GM19043 (cell line): ENCODE measurements around the gene IL36B.

Experiments used
- ATAC-seq: cut with Tn5 transposase; IDR thresholded peaks from one replicate; pipeline ENCODE4 v1.9.1; 2021; ENCODE audit warnings: low read depth; ENCODE audit not compliant: unreplicated experiment

IL36B gene

DNA sequence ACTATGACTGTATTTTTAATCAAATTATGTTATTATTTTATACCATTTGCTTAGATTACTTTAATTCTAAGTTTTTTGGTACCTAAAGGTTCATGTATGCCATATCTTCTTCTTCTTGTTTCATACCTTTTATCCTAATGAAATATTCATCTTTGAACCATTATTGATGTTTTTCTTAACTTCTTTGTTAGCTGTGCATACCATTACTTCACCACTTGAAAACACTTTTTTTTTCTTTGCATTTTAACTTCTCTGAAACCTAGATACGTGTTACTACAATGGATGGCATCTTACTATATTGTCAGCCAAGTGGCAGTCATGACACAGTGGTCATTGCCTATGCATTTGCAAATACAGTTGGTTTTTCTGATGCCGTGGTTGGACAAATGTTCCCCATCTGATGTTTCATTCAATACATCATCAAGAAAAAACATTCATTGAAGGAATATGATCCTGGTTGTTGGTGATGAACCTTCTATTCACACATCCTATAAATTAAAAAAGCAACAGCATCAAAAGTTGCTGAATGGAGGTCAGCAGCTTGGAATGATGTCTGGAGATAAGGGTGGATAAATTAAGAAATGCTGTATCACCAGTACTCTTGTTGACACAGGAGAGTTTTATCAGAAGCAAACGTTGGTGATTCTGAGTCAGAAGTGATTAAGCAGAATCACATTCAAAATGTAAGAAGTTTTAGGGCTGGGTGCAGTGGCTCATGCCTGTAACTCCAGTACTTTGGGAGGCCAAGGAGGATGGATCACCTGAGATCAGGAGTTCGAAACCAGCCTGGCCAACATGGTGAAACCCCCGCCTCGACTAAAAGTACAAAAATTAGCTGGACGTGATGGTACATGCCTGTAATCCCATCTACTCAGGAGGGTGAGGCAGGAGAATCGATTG is 40.0 kb downstream of the IL36B start:
- ATAC-seq = no peak

DNA sequence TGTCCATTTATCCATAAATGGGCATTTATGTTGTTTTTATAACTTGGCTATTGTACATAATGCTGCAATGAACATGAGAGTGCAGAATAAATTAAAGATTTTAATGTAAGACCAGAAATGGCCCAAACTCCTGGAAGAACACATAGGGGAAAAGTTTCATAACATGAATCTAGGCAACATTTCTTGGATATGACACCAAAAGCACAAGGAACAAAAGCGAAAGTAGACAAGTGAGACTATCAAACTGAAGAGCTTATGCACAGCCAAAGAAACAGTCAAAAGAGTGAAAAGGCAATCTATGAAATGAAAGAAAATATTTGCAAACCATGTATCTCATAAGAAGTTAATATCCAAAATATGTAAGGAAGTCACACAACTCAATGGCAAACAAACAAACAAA is 41.6 kb downstream of the IL36B start:
- ATAC-seq = no peak

DNA sequence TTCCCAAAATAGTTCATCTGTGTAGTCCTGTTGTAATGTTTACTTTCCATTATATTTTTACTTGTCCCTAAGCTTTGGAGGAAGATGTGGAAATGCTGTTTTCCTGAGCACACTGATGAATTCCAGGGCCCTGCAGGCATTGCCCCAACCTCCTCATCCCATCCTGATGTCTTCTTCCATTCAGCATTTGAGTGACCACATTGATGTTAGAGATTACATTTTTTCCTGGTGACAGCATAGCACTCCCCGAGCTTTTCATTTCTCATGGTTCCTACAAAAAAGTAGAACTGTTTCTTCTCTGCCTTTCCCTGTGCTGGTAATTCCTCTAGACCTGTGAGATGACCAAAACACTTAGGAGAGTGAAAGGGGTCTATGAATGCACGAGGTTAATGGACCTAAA is 42.6 kb downstream of the IL36B start:
- ATAC-seq = no peak

DNA sequence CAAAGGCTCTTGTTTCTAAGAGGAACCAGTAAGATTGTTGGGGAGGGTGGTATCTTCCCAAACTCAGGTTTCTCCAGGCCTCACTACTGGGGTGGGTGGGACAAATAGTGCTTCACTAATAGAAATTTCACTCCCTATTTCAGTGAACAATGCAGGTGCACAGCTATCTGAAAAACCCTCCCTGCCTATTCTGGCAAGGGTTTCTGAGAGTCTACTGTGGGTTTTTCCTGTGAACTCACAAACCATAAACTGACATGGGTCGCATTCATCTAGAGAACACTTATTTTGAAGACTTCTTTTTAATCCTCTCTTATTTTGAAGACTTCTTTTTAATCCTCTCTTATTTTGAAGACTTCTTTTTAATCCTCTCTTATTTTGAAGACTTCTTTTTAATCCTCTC is 43.0 kb downstream of the IL36B start:
- ATAC-seq = no peak

DNA sequence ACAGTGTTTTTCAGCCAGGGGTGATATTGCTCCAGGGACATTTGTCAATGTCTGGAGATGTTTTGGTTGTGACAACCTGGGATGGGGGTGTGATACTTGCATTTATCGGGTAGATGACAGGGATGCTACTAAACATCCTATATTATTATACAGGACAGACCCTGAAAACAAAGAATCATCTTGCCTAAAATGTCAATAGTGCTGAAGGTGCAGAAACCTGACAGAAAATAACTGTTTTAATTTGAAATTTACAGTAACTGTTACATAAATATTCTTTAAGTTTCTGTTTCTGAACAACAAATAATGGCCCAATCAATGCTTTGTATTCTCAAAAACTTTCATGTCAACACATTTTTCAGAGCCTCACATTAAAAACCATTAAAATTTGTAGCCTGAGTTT is 45.4 kb downstream of the IL36B start:
- ATAC-seq = no peak

DNA sequence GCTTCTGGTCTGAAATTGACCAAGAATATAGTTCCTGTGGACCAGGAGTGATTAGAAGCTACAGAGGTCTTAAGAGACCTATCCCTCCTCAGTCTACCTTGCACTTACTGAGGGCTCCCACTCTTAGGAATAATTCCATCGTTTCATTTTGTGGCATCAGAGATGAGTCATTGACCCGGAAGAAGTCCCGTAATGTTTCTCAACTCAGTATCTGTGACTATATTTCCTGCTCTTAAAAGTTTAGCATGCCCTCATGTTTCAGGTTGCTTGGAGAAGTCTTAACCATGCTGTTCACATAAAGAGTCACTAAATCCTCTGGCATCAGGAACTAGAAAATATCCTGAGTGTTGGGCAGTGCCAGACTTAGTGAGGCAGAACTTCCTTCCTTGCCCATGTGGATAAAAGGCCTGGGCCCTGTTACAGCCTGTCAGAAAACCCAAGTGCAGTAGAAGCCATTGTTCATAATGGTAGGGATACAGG is 47.6 kb downstream of the IL36B start, which contains the start of gene IL36A:
TSS of gene IL36A (plus strand) at position 430 of the 480 bp plus-strand sequence. CDS start 413 bp downstream, outside the sequence.
- no peak for ATAC-seq

DNA sequence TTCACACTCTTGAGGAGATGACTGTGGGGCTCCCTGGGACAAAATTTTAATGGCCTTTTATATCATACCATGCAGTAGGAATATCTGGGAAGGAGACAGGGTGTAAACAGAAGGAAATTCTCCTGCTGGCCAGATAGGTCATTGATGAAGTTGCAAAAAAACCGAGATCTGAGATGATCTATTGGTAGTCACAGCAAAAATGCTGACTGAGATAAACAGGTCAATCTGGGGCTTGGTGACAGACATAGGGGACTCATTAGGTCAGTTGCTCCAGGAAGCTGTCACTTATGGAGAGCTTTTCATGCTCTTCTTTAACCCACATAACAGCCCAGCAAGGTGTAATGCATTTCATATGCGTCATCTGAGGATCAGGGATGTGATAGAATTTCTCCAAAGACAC is 50.0 kb downstream of the IL36B start:
- no peak for ATAC-seq

DNA sequence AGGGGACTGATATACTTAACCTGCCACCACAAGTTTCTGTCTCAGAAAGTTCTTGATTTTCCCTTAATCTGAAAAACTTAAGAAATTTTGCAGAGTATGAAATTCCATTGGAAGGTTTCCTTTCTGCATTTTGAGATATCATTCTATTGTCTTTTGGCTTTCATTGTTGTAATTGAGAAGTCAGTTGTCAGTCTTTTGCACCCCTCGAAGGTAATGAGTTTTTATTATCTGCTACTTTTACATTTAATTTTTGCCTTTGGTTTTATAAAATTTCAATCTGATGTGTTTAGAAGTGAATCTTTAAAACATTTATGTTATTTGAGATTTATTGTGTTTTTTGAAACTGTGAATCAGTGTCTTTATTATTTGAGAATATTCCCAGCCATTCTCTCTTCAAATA is 52.2 kb downstream of the IL36B start:
- ATAC-seq = no peak

DNA sequence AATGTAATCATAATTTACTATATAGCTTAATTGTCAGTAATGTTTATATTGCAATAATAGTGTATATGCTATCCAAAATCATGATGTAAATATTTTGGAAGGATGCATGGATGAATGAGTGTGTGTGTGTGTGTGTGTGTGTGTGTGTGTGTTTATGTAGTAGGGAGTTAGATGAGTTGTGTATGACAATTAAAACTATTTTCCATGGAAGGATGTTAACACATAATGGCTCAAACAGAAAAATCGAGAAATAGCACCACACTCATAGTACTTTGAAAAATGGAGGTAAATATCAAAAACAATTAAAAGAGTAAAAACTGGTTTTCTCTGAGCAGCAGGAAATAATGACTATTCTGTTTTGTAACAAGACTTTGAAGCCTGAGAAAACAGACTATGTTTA is 55.5 kb downstream of the IL36B start:
- ATAC-seq = no peak

DNA sequence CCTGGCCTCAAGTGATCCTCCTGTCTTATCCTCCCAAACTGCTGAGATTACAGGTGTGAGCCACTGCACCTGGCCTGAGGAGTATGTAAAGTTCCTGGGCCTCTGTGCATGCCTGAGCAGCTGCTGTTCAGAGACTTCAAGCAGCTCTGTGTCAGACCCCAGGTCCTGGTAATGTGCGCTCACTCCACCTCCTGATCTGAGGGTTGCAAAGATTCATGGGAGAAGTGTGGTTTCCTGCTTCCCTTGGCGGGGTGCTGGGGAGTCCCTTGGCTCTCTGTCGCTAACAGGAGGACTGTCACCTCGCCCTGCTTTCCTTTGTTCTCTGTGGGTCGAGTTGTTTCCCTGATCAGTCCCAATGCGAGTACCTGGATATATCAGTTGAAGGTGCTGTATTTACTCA is 56.0 kb downstream of the IL36B start:
- no peak for ATAC-seq

DNA sequence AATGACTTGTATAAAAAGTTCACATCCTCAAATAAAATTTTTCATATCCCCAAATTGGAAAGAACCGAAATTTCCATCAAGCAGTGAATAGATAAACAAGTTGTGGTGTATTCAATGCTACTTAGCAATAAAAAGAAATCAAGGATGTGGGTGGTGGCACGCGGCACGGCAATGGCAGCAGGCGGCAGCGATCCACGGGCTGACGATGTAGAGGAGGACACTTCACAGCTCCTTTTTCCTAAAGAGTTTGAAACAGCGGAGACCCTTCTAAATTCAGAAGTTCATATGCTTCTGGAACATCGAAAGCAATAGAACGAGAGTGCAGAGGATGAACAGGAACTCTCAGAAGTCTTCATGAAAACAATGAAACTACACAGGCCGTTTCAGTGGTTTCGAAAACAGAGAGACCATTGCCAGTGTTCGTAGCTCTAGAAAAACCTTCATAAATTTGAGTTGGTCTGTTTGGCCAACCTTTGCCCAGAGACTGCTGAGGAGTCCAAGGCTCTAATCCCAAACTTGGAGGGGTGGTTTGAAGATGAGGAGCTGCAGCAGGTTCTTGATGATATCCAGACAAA is 57.2 kb downstream of the IL36B start:
- ATAC-seq = no peak

DNA sequence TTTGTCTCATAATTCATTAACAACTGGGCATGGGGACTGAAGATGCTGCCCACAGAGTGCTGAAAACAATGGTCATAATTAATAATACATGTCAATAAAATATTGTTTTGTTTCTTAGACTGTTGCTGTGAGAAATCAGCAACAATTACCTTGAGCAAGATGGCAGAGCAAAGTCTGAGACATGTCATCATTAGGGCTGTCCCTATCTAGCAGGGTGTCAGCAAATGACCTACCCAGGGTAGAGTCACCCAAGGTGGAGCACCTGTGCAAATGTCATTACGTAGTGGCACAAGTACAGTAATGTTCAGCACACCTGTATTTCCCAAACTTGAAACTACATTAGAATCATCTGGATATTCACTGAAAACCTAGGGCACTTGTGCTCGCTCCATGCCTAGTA is 58.0 kb downstream of the IL36B start:
- no peak for ATAC-seq

DNA sequence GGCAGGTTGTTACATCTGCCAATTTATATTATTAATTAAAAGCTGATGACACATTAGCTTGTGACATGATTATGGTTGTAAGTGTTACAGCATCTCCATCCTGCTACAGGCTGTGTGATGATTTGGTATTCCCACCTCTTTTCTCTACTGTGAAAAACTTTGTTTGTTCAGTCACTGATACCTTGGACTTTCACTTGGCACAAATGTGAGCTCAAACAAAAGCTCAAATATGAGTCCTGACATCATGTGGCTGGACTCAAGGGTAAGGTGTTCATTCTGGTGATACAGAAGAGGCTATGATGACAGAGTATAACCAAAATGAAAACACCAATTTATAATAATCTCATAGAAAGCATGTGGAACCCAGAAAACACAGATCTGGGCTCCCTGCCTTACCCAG is 58.8 kb downstream of the IL36B start:
- no peak for ATAC-seq

DNA sequence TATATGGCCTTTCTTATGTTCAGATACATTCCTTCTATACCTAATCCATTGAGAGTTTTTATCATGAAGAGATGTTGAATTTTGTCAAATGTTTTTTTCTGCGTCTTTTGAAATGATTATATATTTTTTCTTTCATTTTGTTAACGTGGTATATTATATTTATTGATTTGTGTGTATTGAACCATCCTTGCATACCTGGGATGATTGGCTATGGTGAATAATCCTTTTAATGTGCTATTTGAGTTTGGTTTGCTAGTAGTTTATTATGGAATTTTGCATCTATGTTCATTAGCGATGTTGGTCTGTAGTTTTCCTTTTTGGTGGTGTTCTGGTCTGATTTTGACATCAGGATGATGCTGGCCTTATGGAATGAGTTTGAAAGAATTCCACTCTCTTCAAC is 63.1 kb downstream of the IL36B start:
- no peak for ATAC-seq

DNA sequence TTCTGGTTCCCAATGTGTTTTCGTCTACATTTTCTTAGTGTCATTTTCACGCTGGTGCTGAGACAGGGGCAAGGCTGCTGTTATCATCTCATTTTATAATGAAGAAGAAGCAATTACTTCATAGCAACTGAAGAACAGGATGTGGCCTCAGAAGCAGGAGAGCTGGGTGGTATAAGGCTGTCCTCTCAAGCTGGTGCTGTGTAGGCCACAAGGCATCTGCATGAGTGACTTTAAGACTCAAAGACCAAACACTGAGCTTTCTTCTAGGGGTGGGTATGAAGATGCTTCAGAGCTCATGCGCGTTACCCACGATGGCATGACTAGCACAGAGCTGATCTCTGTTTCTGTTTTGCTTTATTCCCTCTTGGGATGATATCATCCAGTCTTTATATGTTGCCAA is 67.6 kb downstream of the IL36B start:
- ATAC-seq = no peak

DNA sequence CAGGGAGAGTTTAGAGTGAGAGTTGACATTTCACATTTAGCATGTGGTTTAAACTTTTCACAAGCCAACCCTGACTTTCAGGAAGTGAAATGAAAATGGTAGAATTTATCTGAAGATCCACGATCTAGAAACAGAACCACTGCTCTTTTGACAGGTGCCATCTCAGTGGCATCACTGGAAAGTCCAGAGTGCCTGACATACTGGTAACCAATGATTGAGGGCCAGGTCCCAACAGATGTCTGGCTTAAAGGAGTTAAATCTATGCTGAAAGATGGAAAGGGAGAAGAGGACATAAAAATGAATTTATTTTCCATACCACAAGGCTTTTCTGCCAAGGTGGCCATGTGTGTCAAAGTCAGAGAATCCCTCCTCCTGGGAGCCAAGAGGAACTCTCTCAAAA is 72.1 kb downstream of the IL36B start:
- no peak for ATAC-seq

DNA sequence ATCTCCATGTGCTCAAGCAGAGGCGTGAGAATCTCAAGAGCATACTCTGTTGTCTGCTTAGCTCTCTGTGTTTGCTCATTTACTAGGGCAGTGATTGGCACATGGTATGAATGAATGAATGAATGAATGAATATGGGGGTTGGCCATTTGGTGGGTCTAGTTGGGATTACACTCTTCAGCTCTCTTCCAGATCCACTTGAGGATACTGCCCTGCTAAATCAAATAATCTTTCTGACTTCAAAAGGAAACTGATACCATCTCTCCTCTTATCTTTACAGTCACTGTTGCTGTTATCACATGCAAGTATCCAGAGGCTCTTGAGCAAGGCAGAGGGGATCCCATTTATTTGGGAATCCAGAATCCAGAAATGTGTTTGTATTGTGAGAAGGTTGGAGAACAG is 72.9 kb downstream of the IL36B start:
- ATAC-seq = no peak

DNA sequence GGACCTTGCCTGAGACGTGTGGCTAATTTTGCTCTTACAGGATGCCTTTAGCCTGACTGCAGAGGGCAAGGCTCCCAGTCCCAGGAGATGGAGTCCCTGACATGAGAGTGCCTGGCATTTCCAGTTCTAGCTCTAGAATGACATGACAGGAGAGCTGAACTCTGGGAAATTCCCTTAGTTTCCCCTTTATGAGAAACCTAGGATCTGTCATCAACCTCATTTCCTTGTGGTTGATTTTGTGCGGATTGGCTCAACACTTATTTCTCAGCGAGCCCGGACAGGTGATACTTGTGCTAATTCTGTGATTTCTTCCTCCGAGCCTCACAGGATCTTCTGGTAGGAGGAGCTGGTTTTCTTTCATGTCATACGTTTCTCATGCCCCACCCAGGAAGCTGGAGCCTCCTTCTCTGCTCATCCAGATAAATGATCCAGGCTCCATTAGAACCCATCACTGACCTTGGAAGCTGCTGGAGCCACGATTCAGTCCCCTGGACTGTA is 75.1 kb downstream of the IL36B start, which contains the start of gene IL36G:
TSS of gene IL36G (plus strand) at position 448 of the 498 bp plus-strand sequence. CDS start 633 bp downstream, outside the sequence.
- ATAC-seq = no peak
